Caco-2 (cell line): ENCODE measurements around the gene CSF1. TPM values are rescaled to one million over a fixed set of nuclear protein-coding genes. Genes with fewer than 3 reads are reported as not detected.

ENCODE experiments used
- BruUV-seq: library from RNA; stranded (reverse); fragments of 400-500 nt; replicated peaks from 2 replicates; lab custom pipeline; 2021; lab: Mats Ljungman, UMichigan
- CTCF ChIA-PET: fragments of 300-600 bp; sonication (Branson Sonifier 250); formaldehyde crosslinking; loops from one replicate; lab custom pipeline; 2022; ENCODE audit warnings: antibody characterized with exemption; lab: Charles Lee
- POLR2A ChIA-PET: fragments of 300-600 bp; sonication (Branson Sonifier 250); formaldehyde crosslinking; loops from one replicate; lab custom pipeline; 2022; ENCODE audit warnings: antibody characterized with exemption; lab: Charles Lee
- DNase-seq, 2 experiments: peaks; one replicate each; pipeline versions ENCODE4 v3.0.0 to v3.0.0-alpha.2; 2020 to 2022
- H3K27me3 ChIP-seq: replicated peaks from 2 replicates; pipeline ENCODE4 v1.6.0; 2011; ENCODE audit warnings: low read length; ENCODE audit not compliant: control insufficient read depth, insufficient read depth
- H3K36me3 ChIP-seq: 2 replicates; pipeline ENCODE4 v1.5.1; 2011; ENCODE audit warnings: low read length; ENCODE audit not compliant: control insufficient read depth, insufficient read depth
- H3K4me1 ChIP-seq: fragments of 250-450 bp; sonication (Bioruptor Pico); 2 replicates; pipeline ENCODE4 v1.5.1; 2020; ENCODE audit warnings: mild to moderate bottlenecking
- H3K4me3 ChIP-seq: 2 replicates; pipeline ENCODE4 v1.5.1; 2011; ENCODE audit warnings: low read depth, mild to moderate bottlenecking, control low read depth, low read length
- H3K9me3 ChIP-seq: fragments of 250-450 bp; sonication (Bioruptor Pico); 2 replicates; pipeline ENCODE4 v1.5.1; 2020; ENCODE audit warnings: mild to moderate bottlenecking, moderate library complexity
- H3K27ac Mint-ChIP-seq: one replicate; pipeline ENCODE4 v1.8.0; 2022; ENCODE audit warnings: mixed read lengths; ENCODE audit not compliant: unreplicated experiment
- H3K27me3 Mint-ChIP-seq: one replicate; pipeline ENCODE4 v1.8.0; 2022; ENCODE audit warnings: mixed read lengths; ENCODE audit not compliant: insufficient read depth, unreplicated experiment
- H3K36me3 Mint-ChIP-seq: one replicate; pipeline ENCODE4 v1.8.0; 2022; ENCODE audit warnings: mild to moderate bottlenecking, mixed read lengths; ENCODE audit not compliant: insufficient read depth, unreplicated experiment
- H3K4me1 Mint-ChIP-seq: one replicate; pipeline ENCODE4 v1.8.0; 2022; ENCODE audit warnings: low read depth, mixed read lengths; ENCODE audit not compliant: unreplicated experiment
- H3K4me3 Mint-ChIP-seq: one replicate; pipeline ENCODE4 v1.8.0; 2022; ENCODE audit warnings: mild to moderate bottlenecking, moderate library complexity, mixed read lengths; ENCODE audit not compliant: unreplicated experiment
- H3K9me3 Mint-ChIP-seq: one replicate; pipeline ENCODE4 v1.8.0; 2022; ENCODE audit warnings: mixed read lengths; ENCODE audit not compliant: unreplicated experiment
- CTCF ChIP-seq, 2 experiments: fragments of 200-600 bp in 1 of 2; IDR thresholded peaks; 1 replicate in 1 of 2; 2 replicates in 1 of 2; pipeline versions ENCODE4 v1.5.1 to v1.8.0; 2011 to 2022; ENCODE audit warnings: antibody characterized with exemption in 1 of 2, control low read depth in 1 of 2, inconsistent platforms in 1 of 2, low read depth in 1 of 2, low read length in 1 of 2, mild to moderate bottlenecking in 1 of 2, moderate library complexity in 1 of 2; ENCODE audit not compliant: insufficient read depth in 1 of 2, severe bottlenecking in 1 of 2, unreplicated experiment in 1 of 2
- intact Hi-C: fragments of 100-400 bp; cut with micrococcal nuclease; formaldehyde crosslinking; loops from one replicate; pipeline ENCODE4 v1.10.0; 2022; ENCODE audit not compliant: unreplicated experiment
- total RNA-seq: library from RNA; stranded (reverse); gene quantifications from 2 replicates; pipeline ENCODE4 v1.2.3, GENCODE V29; 2022

The CSF1 gene
- total RNA-seq, 1 experiment from 2014 or later, result 3.9 TPM

- Mint-ChIP-seq H3K4me1 (no peaks in the 10 kb centered on the region), H3K27ac (no peak overlapping the region), H3K4me3 (no peak overlapping the region), H3K9me3 (no peaks in the 10 kb centered on the region), H3K27me3 (no peaks in the 10 kb centered on the region), H3K36me3 (no peaks in the 10 kb centered on the region)
- Histone ChIP-seq H3K4me3 (no peak overlapping the region), H3K27me3 (no peaks in the 10 kb centered on the region), H3K36me3 (no peaks in the 10 kb centered on the region), H3K9me3 (no peaks in the 10 kb centered on the region), H3K4me1 (no peaks in the 10 kb centered on the region; the same call in 1 of the 2 replicates)
- no peak for TF ChIP-seq CTCF (IDR thresholded peaks at IDR 0.05; ENCODE audit: insufficient read depth in 1 of 2, low read depth in 1 of 2, low read length in 1 of 2, severe bottlenecking in 1 of 2, unreplicated experiment in 1 of 2)
- ChIA-PET POLR2A (no interaction called here), CTCF (no interaction called here)
- no TSS peak for BruUV-seq
- no peak for DNase-seq
- intact Hi-C loops, result no loop called here
Measured at GRCh38 chr1:109886827-109887226, 23.8 kb upstream of the CSF1 start.

- Mint-ChIP-seq H3K4me1 (no peaks in the 10 kb centered on the region), H3K4me3 (no peak overlapping the region), H3K36me3 (no peaks in the 10 kb centered on the region), H3K27me3 (no peaks in the 10 kb centered on the region), H3K27ac (no peak overlapping the region), H3K9me3 (no peaks in the 10 kb centered on the region)
- H3K36me3 ChIP-seq, result no peaks in the 10 kb centered on the region
- ChIA-PET CTCF (interaction anchor here (0.7 kb wide), 1 partner anchor 13 kb away, joined by 3 read pairs; no protein-coding TSS in a partner anchor), POLR2A (no interaction called here)
- H3K4me1 ChIP-seq, result peaks cover 4% of the 10 kb centered on the region
- intact Hi-C loops, result no loop called here
- no peaks in the 10 kb centered on the region for H3K27me3 ChIP-seq
- H3K4me3 ChIP-seq, result no peak overlapping the region
- H3K9me3 ChIP-seq, result no peaks in the 10 kb centered on the region
- no peak for TF ChIP-seq CTCF (IDR thresholded peaks at IDR 0.05; ENCODE audit: insufficient read depth in 1 of 2, low read depth in 1 of 2, low read length in 1 of 2, severe bottlenecking in 1 of 2, unreplicated experiment in 1 of 2)
- DNase-seq, result no peak
- BruUV-seq, result no TSS peak
Measured at GRCh38 chr1:109887271-109887670, 23.4 kb upstream of the CSF1 start.

- Histone ChIP-seq H3K4me1 (peaks cover 10% of the 10 kb centered on the region), H3K4me3 (no peak overlapping the region), H3K36me3 (no peaks in the 10 kb centered on the region), H3K27me3 (no peaks in the 10 kb centered on the region), H3K9me3 (no peaks in the 10 kb centered on the region)
- no peaks in the 10 kb centered on the region for H3K27me3 Mint-ChIP-seq
- no peak overlapping the region for H3K4me3 Mint-ChIP-seq
- H3K4me1 Mint-ChIP-seq, result no peaks in the 10 kb centered on the region
- CTCF ChIA-PET, result interaction anchor here (0.7 kb wide), 1 partner anchor 12 kb away, joined by 3 read pairs; no protein-coding TSS in a partner anchor
- H3K27ac Mint-ChIP-seq, result no peak overlapping the region
- BruUV-seq, result no TSS peak
- POLR2A ChIA-PET, result no interaction called here
- intact Hi-C loops, result no loop called here
- no peak for TF ChIP-seq CTCF (IDR thresholded peaks at IDR 0.05; ENCODE audit: insufficient read depth in 1 of 2, low read depth in 1 of 2, low read length in 1 of 2, severe bottlenecking in 1 of 2, unreplicated experiment in 1 of 2)
- H3K9me3 Mint-ChIP-seq, result no peaks in the 10 kb centered on the region
- no peak for DNase-seq
- no peaks in the 10 kb centered on the region for H3K36me3 Mint-ChIP-seq
Measured at GRCh38 chr1:109887884-109888283, 22.8 kb upstream of the CSF1 start.
